ENCODE data around the gene MLH3. TPM values are rescaled to one million over a fixed set of nuclear protein-coding genes. Genes with fewer than 3 reads are reported as not detected.
A peak's percentile ranks its signal among the peaks of the same experiment; 100 is the strongest.

The MLH3 gene
- polyA plus RNA-seq, result 8.4 TPM

GRCh38 chr14:75050852-75051555 is at the start of gene MLH3:
TSS of gene MLH3 (minus strand) at chr14:75051467. CDS start at chr14:75049655, 1,812 bp downstream.
- Mint-ChIP-seq H3K4me3 (peak within 1 kb of the TSS; percentile 86 to 97 (median 94)), H3K27ac (peak within 1 kb of the TSS; percentile 82 to 98 (median 95)), H3K27me3 (no peaks in the 10 kb centered on the region), H3K4me1 (peaks cover 20 to 31% (median 22%) of the 10 kb centered on the region in 3 donors), H3K9me3 (no peaks in the 10 kb centered on the region), H3K36me3 (peaks cover 2% of the 10 kb centered on the region)

GRCh38 chr14:75098682-75099081 is 47.4 kb upstream of the MLH3 start:
- Mint-ChIP-seq H3K36me3 (peaks cover 7% of the 10 kb centered on the region), H3K9me3 (no peaks in the 10 kb centered on the region), H3K27ac (no peak overlapping the region), H3K4me1 (no peaks in the 10 kb centered on the region), H3K4me3 (no peak overlapping the region), H3K27me3 (no peaks in the 10 kb centered on the region)

- H3K27ac Mint-ChIP-seq, result no peak overlapping the region
Observed at GRCh38 chr14:75098212-75098611, 46.9 kb upstream of the MLH3 start.

GRCh38 chr14:75096959-75097358 is 45.7 kb upstream of the MLH3 start:
- H3K27ac Mint-ChIP-seq, result no peak overlapping the region
- H3K4me3 Mint-ChIP-seq, result no peak overlapping the region
- no peaks in the 10 kb centered on the region for H3K4me1 Mint-ChIP-seq
- H3K9me3 Mint-ChIP-seq, result no peaks in the 10 kb centered on the region
- no peaks in the 10 kb centered on the region for H3K27me3 Mint-ChIP-seq
- H3K36me3 Mint-ChIP-seq, result peaks cover 5% of the 10 kb centered on the region

More at GRCh38 chr14:75098212-75098611, 46.9 kb upstream of the MLH3 start:
- Mint-ChIP-seq H3K36me3 (peaks cover 5% of the 10 kb centered on the region), H3K4me1 (no peaks in the 10 kb centered on the region), H3K4me3 (no peak overlapping the region), H3K27me3 (no peaks in the 10 kb centered on the region), H3K9me3 (no peaks in the 10 kb centered on the region)

GRCh38 chr14:75095690-75096089 is 44.4 kb upstream of the MLH3 start:
- H3K27ac Mint-ChIP-seq, result no peak overlapping the region

GRCh38 chr14:75094896-75095295 is 43.6 kb upstream of the MLH3 start:
- Mint-ChIP-seq H3K27me3 (no peaks in the 10 kb centered on the region), H3K4me1 (no peaks in the 10 kb centered on the region), H3K27ac (peak overlapping the region in 1 of 3 donors; percentile 53), H3K4me3 (no peak overlapping the region), H3K36me3 (peaks cover 2% of the 10 kb centered on the region), H3K9me3 (no peaks in the 10 kb centered on the region)

More at GRCh38 chr14:75095690-75096089, 44.4 kb upstream of the MLH3 start:
- H3K36me3 Mint-ChIP-seq, result peaks cover 3% of the 10 kb centered on the region
- no peaks in the 10 kb centered on the region for H3K4me1 Mint-ChIP-seq
- no peaks in the 10 kb centered on the region for H3K27me3 Mint-ChIP-seq
- H3K9me3 Mint-ChIP-seq, result no peaks in the 10 kb centered on the region
- H3K4me3 Mint-ChIP-seq, result no peak overlapping the region

GRCh38 chr14:75092698-75093097 is 41.4 kb upstream of the MLH3 start:
- H3K27me3 Mint-ChIP-seq, result no peaks in the 10 kb centered on the region
- H3K4me3 Mint-ChIP-seq, result no peak overlapping the region
- H3K36me3 Mint-ChIP-seq, result peaks cover 2% of the 10 kb centered on the region
- no peaks in the 10 kb centered on the region for H3K4me1 Mint-ChIP-seq
- H3K9me3 Mint-ChIP-seq, result no peaks in the 10 kb centered on the region
- H3K27ac Mint-ChIP-seq, result no peak overlapping the region

GRCh38 chr14:75091251-75091650 is 40.0 kb upstream of the MLH3 start:
- Mint-ChIP-seq H3K9me3 (no peaks in the 10 kb centered on the region), H3K4me3 (no peak overlapping the region), H3K4me1 (no peaks in the 10 kb centered on the region), H3K36me3 (peaks cover 3% of the 10 kb centered on the region), H3K27me3 (no peaks in the 10 kb centered on the region), H3K27ac (no peak overlapping the region)

GRCh38 chr14:75090353-75090752 is 39.1 kb upstream of the MLH3 start:
- H3K4me1 Mint-ChIP-seq, result no peaks in the 10 kb centered on the region
- no peak overlapping the region for H3K27ac Mint-ChIP-seq
- H3K9me3 Mint-ChIP-seq, result no peaks in the 10 kb centered on the region
- no peak overlapping the region for H3K4me3 Mint-ChIP-seq
- peaks cover 5% of the 10 kb centered on the region for H3K36me3 Mint-ChIP-seq
- no peaks in the 10 kb centered on the region for H3K27me3 Mint-ChIP-seq

- Mint-ChIP-seq H3K4me1 (no peaks in the 10 kb centered on the region), H3K4me3 (no peak overlapping the region), H3K36me3 (peaks cover 3% of the 10 kb centered on the region), H3K9me3 (no peaks in the 10 kb centered on the region), H3K27ac (no peak overlapping the region), H3K27me3 (no peaks in the 10 kb centered on the region)
Observed at GRCh38 chr14:75088566-75089373, 37.5 kb upstream of the MLH3 start.

GRCh38 chr14:75088153-75088552 is 36.9 kb upstream of the MLH3 start:
- Mint-ChIP-seq H3K36me3 (peaks cover 3% of the 10 kb centered on the region), H3K27ac (no peak overlapping the region), H3K9me3 (no peaks in the 10 kb centered on the region), H3K4me3 (no peak overlapping the region), H3K27me3 (no peaks in the 10 kb centered on the region), H3K4me1 (no peaks in the 10 kb centered on the region)

GRCh38 chr14:75084513-75084912 is 33.2 kb upstream of the MLH3 start:
- Mint-ChIP-seq H3K27ac (peak overlapping the region in 1 of 3 donors; percentile 67), H3K4me3 (no peak overlapping the region), H3K27me3 (no peaks in the 10 kb centered on the region), H3K4me1 (no peaks in the 10 kb centered on the region), H3K9me3 (no peaks in the 10 kb centered on the region), H3K36me3 (peaks cover 3% of the 10 kb centered on the region)

- Mint-ChIP-seq H3K27me3 (no peaks in the 10 kb centered on the region), H3K9me3 (no peaks in the 10 kb centered on the region), H3K27ac (no peak overlapping the region), H3K36me3 (peaks cover 3% of the 10 kb centered on the region), H3K4me1 (no peaks in the 10 kb centered on the region), H3K4me3 (no peak overlapping the region)
Observed at GRCh38 chr14:75083271-75083670, 32.0 kb upstream of the MLH3 start.

- Mint-ChIP-seq H3K4me1 (no peaks in the 10 kb centered on the region), H3K27me3 (no peaks in the 10 kb centered on the region), H3K27ac (no peak overlapping the region), H3K4me3 (no peak overlapping the region), H3K36me3 (peaks cover 3% of the 10 kb centered on the region), H3K9me3 (no peaks in the 10 kb centered on the region)
Observed at GRCh38 chr14:75081660-75082229, 30.5 kb upstream of the MLH3 start.

- Mint-ChIP-seq H3K9me3 (no peaks in the 10 kb centered on the region), H3K36me3 (no peaks in the 10 kb centered on the region)
Observed at GRCh38 chr14:75079521-75079920, 28.3 kb upstream of the MLH3 start.

More at GRCh38 chr14:75079521-75079920, 28.3 kb upstream of the MLH3 start:
- no peak overlapping the region for H3K27ac Mint-ChIP-seq
- H3K27me3 Mint-ChIP-seq, result no peaks in the 10 kb centered on the region
- no peak overlapping the region for H3K4me3 Mint-ChIP-seq
- peaks cover 0 to 2% (median 0%) of the 10 kb centered on the region in 3 donors for H3K4me1 Mint-ChIP-seq
